NCI-H1417 treated with DMSO at 0.1 percent for 48 hours (cell line): ENCODE measurements around the gene GCK.

Experiments used
- DNase-seq: peaks from one replicate; lab custom pipeline; 2025; lab: John Stamatoyannopoulos, UW

GCK gene

GRCh38 chr7:44189286-44189992 is at the start of gene GCK:
GCK (minus strand) TSS chr7:44189439; CDS start chr7:44188953, 486 bp downstream.
- peak; percentile 93 for DNase-seq

- no peak for DNase-seq
Observed at GRCh38 chr7:44238116-44238695, 49.0 kb upstream of the GCK start.

GRCh38 chr7:44237696-44238095 is 48.5 kb upstream of the GCK start:
- DNase-seq: no peak

GRCh38 chr7:44236333-44236728 is 47.1 kb upstream of the GCK start:
- no peak for DNase-seq

- DNase-seq: no peak
Observed at GRCh38 chr7:44235582-44236332, 46.5 kb upstream of the GCK start.

- no peak for DNase-seq
Observed at GRCh38 chr7:44235066-44235465, 45.8 kb upstream of the GCK start.

GRCh38 chr7:44232901-44233715 is 43.9 kb upstream of the GCK start:
- no peak for DNase-seq

GRCh38 chr7:44232396-44232795 is 43.2 kb upstream of the GCK start:
- no peak for DNase-seq

GRCh38 chr7:44231088-44231487 is 41.8 kb upstream of the GCK start:
- DNase-seq: no peak

- DNase-seq: no peak
Observed at GRCh38 chr7:44230286-44230685, 41.0 kb upstream of the GCK start.

GRCh38 chr7:44229546-44230105 is 40.4 kb upstream of the GCK start:
- DNase-seq: no peak

GRCh38 chr7:44228571-44229350 is 39.5 kb upstream of the GCK start:
- no peak for DNase-seq

- no peak for DNase-seq
Observed at GRCh38 chr7:44227911-44228310, 38.7 kb upstream of the GCK start.

- DNase-seq: no peak
Observed at GRCh38 chr7:44226396-44226753, 37.1 kb upstream of the GCK start.

- no peak for DNase-seq
Observed at GRCh38 chr7:44225566-44226395, 36.5 kb upstream of the GCK start.

GRCh38 chr7:44224974-44225565 is 35.8 kb upstream of the GCK start:
- no peak for DNase-seq

GRCh38 chr7:44224080-44224973 is 35.1 kb upstream of the GCK start:
- DNase-seq: peak; percentile 56

- peak; percentile 27 for DNase-seq
Observed at GRCh38 chr7:44223362-44224079, 34.3 kb upstream of the GCK start.
